ENCODE results near the gene ISX.

DNA sequence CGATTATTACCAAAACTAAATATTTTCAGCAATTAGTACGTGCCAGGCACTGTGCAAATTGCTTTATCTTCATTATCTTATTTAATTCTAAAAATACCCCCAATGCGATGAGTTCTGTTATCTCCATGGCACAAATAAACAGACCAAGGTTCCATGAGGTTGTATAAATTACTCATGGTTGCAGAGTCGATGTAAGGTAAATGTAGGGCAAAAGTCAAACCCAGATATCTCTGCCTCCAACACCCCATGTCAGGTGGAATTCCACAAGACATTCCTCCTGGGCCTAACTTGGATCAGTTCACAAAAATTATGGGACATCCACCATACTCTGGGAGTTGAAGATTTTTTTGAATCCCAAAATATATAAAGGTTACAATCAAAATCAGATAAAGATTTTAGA lies 43.7 kb downstream of the ISX start:
- TF ChIP-seq, protein P1, sequence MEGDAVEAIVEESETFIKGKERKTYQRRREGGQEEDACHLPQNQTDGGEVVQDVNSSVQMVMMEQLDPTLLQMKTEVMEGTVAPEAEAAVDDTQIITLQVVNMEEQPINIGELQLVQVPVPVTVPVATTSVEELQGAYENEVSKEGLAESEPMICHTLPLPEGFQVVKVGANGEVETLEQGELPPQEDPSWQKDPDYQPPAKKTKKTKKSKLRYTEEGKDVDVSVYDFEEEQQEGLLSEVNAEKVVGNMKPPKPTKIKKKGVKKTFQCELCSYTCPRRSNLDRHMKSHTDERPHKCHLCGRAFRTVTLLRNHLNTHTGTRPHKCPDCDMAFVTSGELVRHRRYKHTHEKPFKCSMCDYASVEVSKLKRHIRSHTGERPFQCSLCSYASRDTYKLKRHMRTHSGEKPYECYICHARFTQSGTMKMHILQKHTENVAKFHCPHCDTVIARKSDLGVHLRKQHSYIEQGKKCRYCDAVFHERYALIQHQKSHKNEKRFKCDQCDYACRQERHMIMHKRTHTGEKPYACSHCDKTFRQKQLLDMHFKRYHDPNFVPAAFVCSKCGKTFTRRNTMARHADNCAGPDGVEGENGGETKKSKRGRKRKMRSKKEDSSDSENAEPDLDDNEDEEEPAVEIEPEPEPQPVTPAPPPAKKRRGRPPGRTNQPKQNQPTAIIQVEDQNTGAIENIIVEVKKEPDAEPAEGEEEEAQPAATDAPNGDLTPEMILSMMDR (IDR thresholded peaks at IDR 0.05), result no peak
- no peak for TF ChIP-seq POLR2A (IDR thresholded peaks at IDR 0.05)

All from stomach (tissue), 4 donors.